Astrocyte of the spinal cord (primary cell): Measurements from ENCODE around the gene PDIA2.

ENCODE experiments used
- DNase-seq: peaks from one replicate; pipeline ENCODE4 v3.0.0; 2011; ENCODE audit warnings: low read depth, low spot score
- H3K4me3 ChIP-seq: 2 replicates; pipeline ENCODE4 v1.5.1; 2011; ENCODE audit warnings: low read depth, mild to moderate bottlenecking, low read length, moderate library complexity
- in situ Hi-C: cut with HindIII; loops from 2 replicates; pipeline ENCODE4 v1.10.0; 2017; ENCODE audit warnings: low sequenced_read_pairs
- TF ChIP-seq, protein P1 (sequence below): IDR thresholded peaks from 2 replicates; pipeline ENCODE4 v1.5.1; 2012; ENCODE audit warnings: low read depth, mild to moderate bottlenecking, low read length, inconsistent platforms

Gene PDIA2

GRCh38 chr16:268141-269053 lies 14.6 kb upstream of the PDIA2 start:
- H3K4me3 ChIP-seq: no peak overlapping the region
- no peak for DNase-seq
- in situ Hi-C loops: no loop called here
- TF ChIP-seq, protein P1, sequence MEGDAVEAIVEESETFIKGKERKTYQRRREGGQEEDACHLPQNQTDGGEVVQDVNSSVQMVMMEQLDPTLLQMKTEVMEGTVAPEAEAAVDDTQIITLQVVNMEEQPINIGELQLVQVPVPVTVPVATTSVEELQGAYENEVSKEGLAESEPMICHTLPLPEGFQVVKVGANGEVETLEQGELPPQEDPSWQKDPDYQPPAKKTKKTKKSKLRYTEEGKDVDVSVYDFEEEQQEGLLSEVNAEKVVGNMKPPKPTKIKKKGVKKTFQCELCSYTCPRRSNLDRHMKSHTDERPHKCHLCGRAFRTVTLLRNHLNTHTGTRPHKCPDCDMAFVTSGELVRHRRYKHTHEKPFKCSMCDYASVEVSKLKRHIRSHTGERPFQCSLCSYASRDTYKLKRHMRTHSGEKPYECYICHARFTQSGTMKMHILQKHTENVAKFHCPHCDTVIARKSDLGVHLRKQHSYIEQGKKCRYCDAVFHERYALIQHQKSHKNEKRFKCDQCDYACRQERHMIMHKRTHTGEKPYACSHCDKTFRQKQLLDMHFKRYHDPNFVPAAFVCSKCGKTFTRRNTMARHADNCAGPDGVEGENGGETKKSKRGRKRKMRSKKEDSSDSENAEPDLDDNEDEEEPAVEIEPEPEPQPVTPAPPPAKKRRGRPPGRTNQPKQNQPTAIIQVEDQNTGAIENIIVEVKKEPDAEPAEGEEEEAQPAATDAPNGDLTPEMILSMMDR: no peak

DNA sequence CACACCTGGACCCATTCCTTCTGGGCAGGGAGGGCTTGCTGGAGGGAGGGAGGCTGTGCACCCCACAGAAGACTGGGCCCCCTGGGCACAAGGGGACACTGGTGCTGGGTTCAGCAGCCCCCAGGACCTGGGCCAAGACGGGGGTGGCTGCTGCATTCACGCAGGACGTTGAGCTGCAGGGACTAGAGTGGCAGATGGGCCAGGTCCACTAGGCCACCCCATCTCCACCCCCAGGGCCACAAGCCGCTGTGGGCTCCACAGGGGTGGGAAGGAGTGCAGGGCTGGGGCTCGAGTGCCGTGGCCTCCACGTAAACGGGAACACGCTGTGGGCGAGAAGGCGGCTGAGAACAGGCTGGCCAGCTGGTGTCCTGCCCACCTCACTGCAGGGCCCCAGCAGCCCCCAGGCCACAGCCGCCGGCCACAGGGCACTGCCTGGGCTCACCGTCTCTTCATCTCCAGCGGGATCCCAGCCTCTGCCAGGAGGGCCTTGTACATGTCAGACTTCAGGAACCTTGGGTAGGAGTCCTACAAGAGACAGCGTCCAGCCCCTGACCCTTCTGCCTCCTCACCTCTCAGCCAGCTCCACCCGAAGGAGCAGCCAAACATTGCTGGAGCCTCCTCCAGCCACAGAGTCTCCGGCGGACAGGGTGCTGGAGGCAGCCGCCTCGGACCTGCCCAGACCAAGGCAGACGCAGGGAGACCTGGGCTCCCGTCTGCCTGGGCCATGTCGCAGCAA lies 13.7 kb upstream of the PDIA2 start:
- TF ChIP-seq, protein P1: no peak
- no peak for DNase-seq
- H3K4me3 ChIP-seq: no peak overlapping the region
- in situ Hi-C loops: no loop called here

GRCh38 chr16:270381-271255 lies 12.3 kb upstream of the PDIA2 start:
- TF ChIP-seq, protein P1: no peak
- no peak overlapping the region for H3K4me3 ChIP-seq
- DNase-seq: no peak
- in situ Hi-C loops: no loop called here

- DNase-seq: no peak
- in situ Hi-C loops: no loop called here
- TF ChIP-seq, protein P1: no peak
- H3K4me3 ChIP-seq: no peak overlapping the region
Measured at GRCh38 chr16:272633-273546, 10.1 kb upstream of the PDIA2 start.

DNA sequence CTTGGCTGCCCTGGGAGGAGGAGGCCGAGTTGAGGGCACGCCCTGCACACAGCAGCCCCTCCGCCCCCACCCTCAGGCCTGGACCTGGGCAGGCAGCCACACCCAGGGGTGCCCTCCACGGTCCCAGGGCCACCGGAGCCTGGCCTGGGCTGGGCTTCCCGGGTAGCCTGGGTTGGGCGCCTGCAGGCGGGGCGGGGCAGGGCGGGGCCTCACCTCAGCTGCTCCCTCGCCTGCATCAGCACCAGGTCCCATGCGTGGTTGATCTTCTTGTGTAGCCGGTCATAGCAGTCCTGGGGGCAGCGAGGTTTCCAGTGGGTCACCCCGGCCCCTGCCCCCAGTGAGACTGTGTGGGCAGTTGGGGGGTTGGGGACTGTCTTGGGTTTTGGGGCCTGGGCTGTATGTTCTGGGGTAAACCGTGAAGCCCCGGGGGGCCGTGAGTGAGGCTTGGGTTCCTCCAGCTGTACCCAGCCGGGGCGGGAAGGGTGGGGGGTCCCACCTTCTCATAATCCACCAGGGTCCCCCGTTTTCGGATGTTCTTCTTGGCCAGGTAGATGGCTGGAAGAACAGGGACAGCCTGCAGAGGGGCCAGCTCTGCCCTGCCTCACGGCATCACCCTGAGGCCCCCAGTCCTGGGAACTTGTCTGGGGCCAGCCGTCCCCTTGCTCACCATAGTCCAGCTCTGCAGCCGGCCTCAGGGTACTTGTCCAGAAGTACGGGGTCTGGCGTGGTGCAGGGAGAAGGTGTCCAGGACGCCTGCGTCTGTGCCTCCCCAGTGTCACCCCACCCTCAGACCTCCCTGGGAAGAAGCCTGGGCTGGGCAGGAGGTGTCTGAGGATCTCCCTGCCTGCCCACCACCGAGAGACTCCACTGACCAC lies 9.2 kb upstream of the PDIA2 start:
- DNase-seq: no peak
- TF ChIP-seq, protein P1: no peak
- no peak overlapping the region for H3K4me3 ChIP-seq
- in situ Hi-C loops: no loop called here
